Stimulated activated effector memory CD8-positive, alpha-beta T cell treated with anti-CD3 and anti-CD28 coated beads, Interleukin-12 subunit alpha, Interleukin-12 subunit beta, amount 100 ng/mL, for 72 hours (primary cell): Measurements from ENCODE around the gene VPREB3.
A peak's percentile ranks its signal among the peaks of the same experiment; 100 is the strongest.

ENCODE experiments used
- ATAC-seq: fragments of 150-1000 bp; cut with Tn5 transposase; 2 replicates; pipeline ENCODE4 v1.10.0; 2021
- DNase-seq, 2 donors: peaks; one replicate each; pipeline ENCODE4 v3.0.0; 2021 to 2022; ENCODE audit warnings: low spot score in 2 of 2
- H3K27ac Mint-ChIP-seq: one replicate; pipeline ENCODE4 v1.8.0; 2022; ENCODE audit warnings: mild to moderate bottlenecking, mixed read lengths
- H3K36me3 Mint-ChIP-seq: one replicate; pipeline ENCODE4 v1.8.0; 2022; ENCODE audit warnings: mild to moderate bottlenecking, mixed read lengths
- H3K4me1 Mint-ChIP-seq: one replicate; pipeline ENCODE4 v1.8.0; 2022; ENCODE audit warnings: mixed read lengths
- H3K4me3 Mint-ChIP-seq: one replicate; pipeline ENCODE4 v1.8.0; 2022; ENCODE audit warnings: mild to moderate bottlenecking, mixed read lengths
- H3K9me3 Mint-ChIP-seq: one replicate; pipeline ENCODE4 v1.8.0; 2022; ENCODE audit warnings: mixed read lengths

The VPREB3 gene, protein sequence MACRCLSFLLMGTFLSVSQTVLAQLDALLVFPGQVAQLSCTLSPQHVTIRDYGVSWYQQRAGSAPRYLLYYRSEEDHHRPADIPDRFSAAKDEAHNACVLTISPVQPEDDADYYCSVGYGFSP

DNA sequence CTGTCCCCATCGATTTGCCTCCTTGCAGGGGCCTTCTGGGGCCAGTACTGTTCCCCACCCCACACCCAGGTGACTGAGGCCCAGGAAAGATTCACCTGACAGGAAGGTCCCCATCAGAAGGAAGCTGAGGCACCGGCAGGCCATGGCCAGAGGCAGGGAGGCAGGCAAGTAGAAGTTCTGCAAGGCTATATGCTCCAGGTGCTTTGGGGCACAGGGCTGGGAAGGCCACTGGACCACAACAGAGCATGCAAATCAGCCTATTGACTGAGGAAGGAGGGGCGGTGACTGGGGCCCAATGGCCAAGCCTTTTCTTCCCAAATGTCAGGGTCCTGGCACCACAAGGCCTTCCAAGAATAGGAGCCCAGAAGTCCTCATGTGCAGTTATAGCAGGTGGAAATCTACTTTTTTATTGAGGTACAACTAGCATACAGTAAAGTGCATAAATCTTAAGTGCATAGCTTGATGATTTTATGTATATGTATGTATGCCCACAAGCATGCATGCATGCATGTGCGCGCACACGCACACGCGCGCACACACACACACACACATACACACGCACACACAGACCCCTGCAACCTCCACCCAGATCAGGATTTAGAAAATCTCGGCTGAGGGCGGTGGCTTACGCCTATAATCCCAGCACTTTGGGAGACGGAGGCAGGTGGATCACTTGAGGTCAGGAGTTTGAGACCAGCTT lies at the start of gene VPREB3:
TSS of gene VPREB3 (minus strand) at position 206 of the 700 bp plus-strand sequence. CDS start at position 144, 62 bp downstream.
- Mint-ChIP-seq H3K4me3 (no peak within 1 kb of the TSS), H3K4me1 (peaks cover 18% of the 10 kb centered on the region), H3K9me3 (no peaks in the 10 kb centered on the region), H3K36me3 (no peaks in the 10 kb centered on the region), H3K27ac (no peak within 1 kb of the TSS)
- no peak for DNase-seq
- no peak for ATAC-seq

DNA sequence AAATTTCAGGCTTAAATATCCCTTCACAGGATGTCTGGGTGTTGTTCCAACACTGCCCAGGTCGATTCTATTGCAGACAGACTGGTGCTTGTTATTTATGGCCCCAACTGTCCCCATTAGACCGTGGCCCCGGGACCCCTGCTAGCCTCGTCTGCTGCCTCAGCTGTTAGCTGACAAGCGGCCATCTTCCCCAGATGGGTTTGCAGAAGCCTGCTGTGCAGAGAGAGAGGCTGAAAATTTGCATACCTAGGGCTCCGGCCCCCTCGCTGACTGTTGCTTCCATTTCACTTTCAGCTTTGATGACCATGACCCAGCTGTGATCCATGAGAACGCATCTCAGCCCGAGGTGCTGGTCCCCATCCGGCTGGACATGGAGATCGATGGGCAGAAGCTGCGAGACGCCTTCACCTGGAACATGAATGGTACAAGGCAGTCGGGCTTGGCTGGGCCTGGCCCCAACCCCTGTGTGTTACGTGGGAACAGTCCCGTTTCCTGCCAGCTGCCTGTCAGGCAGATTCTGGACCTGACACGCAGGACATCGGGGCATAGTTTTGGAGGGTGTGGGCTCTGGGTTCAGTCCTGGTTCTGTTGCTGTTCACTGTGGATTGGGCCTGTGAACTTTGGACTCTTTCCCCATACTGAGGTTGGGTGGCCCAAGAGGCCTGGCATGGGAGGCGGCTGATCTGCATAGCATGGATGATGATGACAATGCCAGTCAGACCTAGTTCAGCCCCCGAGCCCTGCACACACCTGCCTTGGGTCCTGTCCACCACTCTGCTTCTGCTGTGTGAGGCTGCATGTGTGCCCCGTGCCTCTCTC lies 49.0 kb upstream of the VPREB3 start:
- ATAC-seq: no peak
- Mint-ChIP-seq H3K36me3 (peaks cover 100% of the 10 kb centered on the region), H3K27ac (peak overlapping the region; percentile 82), H3K4me1 (peaks cover 19% of the 10 kb centered on the region), H3K4me3 (no peak overlapping the region), H3K9me3 (no peaks in the 10 kb centered on the region)
- no peak for DNase-seq

DNA sequence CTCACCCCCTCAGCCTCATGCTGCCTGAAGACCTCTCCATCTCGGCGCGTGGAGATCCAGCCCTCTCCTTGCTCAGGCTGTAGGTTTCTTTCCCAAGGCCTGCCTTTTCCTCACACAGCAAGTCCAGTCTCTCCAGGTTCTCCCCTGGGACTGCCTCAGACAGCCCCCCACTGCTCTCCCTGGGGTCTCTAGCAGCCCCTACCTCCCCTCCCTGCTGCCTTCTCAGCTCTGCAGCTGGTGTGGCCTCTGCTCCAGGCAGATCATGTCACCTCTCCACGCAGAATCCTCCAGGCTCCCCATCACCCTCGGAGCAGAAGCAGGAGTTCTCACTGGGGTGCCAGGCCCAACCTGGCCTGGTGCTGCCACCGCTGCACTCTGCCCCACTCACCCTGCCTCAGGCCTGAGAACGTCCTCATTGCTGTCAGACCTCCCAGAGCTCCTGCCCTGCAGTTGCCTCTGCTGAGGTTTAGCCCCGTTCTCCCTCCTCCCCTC lies 47.7 kb upstream of the VPREB3 start:
- Mint-ChIP-seq H3K36me3 (peaks cover 100% of the 10 kb centered on the region), H3K4me1 (peaks cover 19% of the 10 kb centered on the region), H3K9me3 (no peaks in the 10 kb centered on the region), H3K27ac (peak overlapping the region; percentile 82), H3K4me3 (no peak overlapping the region)
- ATAC-seq (no peak), DNase-seq (no peak)

DNA sequence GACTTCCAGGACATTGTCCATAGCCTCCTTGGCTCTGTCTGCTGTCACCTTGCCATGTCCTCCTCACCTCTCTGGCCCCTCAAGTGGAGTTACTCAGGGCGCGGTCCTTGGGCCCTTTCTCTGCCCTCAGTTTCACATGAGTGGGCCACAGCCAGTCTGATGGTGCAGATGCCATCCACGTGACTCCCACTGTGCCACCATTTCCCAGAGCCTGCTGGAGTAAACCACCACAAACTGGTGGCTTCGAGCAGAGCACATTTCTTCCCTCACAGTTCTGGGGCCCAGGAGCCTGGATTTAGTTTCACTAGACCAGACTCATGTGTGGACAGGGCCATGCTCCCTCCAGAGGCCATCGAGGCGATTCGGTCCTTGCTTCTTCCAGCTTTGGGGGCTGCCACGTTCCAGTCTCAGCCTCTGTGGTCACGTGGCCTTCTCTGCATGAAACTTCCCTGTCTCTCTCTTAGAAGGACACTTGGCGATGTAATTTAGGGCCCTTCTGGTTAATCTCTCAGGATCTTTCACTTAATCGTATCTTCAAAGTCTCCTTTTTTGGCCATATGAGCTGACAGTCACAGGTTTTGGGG lies 47.1 kb upstream of the VPREB3 start:
- H3K27ac Mint-ChIP-seq: peak overlapping the region; percentile 82

DNA sequence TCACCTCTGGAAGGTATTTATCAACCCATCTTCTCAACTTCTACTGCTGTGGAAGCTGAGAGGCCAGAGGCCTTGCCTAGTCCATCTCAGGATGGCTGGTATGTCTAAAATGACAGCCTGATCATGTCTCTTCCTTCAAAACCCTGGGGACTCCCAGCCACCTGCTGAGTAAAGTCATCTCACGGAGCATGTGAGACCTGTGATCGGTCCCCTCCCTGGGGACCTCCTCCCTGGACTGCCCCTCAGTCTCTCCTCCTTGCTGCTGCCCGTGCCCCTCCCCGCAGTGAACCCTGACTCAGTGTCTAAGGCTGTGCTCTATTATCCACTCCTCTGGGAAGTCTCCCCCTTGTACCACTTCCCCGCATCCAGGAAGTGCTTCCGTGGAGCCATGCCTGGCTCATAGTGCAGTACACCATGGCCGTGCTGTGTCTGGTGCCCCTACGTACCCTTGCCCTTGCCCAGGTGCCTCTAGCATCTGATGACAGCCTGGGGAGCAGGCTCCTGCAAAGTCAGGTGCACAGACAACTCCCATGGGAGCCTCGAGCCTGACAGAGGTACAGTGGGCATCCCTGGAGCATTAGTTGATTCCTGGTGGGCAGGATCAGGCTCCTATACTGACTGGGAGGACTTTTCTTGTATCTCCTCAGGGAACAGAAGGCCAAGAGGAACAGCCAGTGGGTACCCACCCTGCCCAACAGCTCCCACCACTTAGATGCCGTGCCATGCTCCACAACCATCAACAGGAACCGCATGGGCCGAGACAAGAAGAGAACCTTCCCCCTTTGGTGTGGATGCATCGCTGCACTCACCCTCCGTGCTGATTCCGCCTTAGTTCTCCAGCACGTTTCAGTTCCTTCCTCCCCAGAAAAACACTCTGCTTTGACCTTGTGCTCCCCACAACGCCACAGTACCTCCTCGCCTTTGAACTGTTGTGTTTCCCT lies 46.3 kb upstream of the VPREB3 start:
- Mint-ChIP-seq H3K27ac (peak overlapping the region; percentile 71), H3K36me3 (peaks cover 100% of the 10 kb centered on the region), H3K9me3 (no peaks in the 10 kb centered on the region), H3K4me1 (peaks cover 19% of the 10 kb centered on the region), H3K4me3 (no peak overlapping the region)
- DNase-seq (no peak), ATAC-seq (peak; percentile 58)

More for the DNA sequence above, 47.1 kb upstream of the VPREB3 start:
- no peak for DNase-seq
- Mint-ChIP-seq H3K36me3 (peaks cover 100% of the 10 kb centered on the region), H3K4me3 (no peak overlapping the region), H3K4me1 (peaks cover 19% of the 10 kb centered on the region), H3K9me3 (no peaks in the 10 kb centered on the region)
- ATAC-seq: no peak

DNA sequence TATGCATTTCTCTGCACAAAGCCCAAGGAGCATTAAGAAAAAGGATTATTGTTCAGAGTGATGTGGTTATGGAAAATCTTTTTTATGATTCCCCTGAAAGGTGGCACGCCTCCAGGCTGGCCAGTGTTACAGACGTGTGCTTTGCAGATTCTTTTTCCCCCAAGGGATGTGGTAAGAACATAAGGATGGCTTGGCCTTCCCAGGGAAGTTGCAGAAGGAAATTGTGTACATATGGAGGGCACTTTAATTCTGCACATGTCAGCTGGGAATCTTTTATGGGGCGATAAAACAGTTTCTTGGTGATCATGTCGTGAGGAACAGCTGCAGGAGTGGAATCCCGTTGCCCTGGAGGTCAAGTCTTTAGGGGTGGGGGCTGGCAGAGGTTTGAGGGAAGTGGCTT lies 42.2 kb upstream of the VPREB3 start:
- DNase-seq (no peak), ATAC-seq (no peak)
- H3K36me3 Mint-ChIP-seq: peaks cover 96% of the 10 kb centered on the region
- peak overlapping the region; percentile 37 for H3K27ac Mint-ChIP-seq
- no peak overlapping the region for H3K4me3 Mint-ChIP-seq
- peaks cover 12% of the 10 kb centered on the region for H3K4me1 Mint-ChIP-seq
- no peaks in the 10 kb centered on the region for H3K9me3 Mint-ChIP-seq

DNA sequence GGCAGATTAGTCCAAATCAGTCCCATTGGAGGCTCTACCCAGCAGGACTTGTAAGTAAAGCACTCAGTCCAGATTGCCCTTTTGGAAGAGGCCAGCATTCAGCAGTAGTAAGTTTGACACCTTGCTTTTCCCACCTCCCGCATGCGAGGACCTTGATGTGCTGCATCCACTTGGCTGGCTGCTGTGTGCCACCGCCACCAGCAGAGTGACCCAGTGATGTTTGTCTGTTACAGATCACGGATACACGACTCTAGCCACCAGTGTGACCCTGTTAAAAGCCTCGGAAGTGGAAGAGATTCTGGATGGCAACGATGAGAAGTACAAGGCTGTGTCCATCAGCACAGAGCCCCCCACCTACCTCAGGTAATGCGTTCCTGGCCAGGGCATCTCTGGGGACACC lies 39.1 kb upstream of the VPREB3 start:
- peaks cover 13% of the 10 kb centered on the region for H3K4me1 Mint-ChIP-seq
- ATAC-seq (no peak), DNase-seq (no peak)
- H3K4me3 Mint-ChIP-seq: no peak overlapping the region
- peaks cover 78% of the 10 kb centered on the region for H3K36me3 Mint-ChIP-seq
- H3K27ac Mint-ChIP-seq: peak overlapping the region; percentile 68
- no peaks in the 10 kb centered on the region for H3K9me3 Mint-ChIP-seq

DNA sequence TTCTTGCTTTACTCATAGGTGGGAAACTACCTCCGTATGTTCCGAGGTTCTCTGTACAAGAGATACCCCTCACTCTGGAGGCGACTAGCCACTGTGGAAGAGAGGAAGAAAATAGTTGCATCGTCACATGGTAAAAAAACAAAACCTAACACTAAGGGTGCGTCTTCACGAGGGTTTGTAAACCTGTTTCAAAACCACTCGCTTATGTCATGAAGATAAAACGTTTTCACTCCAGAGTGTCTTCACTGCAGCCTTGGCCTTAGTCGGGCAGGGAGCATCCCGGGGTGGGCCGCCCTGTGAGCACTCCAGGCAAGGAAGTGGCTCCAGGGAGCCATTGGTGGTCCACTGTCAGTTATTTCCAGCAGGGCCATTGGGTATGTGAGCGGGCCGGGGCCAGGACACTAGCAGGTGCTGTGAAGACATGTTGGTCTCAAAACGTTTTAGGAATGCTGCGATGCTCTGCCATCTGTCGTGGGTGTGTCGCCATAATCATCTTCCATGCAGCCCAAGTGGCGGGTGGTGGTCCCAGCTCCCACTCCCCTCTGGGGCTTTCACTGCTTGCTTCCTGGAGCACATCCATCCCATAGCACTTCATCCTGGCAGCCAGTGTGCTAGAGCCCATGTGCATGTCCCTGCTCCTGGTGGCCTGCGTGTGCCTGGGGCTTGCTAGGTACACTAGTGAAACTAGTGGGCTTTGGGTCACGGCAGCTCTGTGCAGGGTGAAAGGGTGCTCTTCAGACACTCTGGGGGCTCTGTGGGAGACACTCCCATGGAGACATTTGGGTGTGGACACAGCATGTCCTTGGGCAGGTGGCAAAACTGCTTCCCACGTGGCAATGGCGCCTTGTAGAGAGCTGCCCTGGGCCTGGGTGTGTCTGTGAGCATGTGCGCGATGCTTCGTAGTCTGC lies 37.8 kb upstream of the VPREB3 start:
- H3K36me3 Mint-ChIP-seq: peaks cover 66% of the 10 kb centered on the region
- H3K27ac Mint-ChIP-seq: no peak overlapping the region
- H3K9me3 Mint-ChIP-seq: no peaks in the 10 kb centered on the region
- H3K4me3 Mint-ChIP-seq: no peak overlapping the region
- DNase-seq: no peak
- H3K4me1 Mint-ChIP-seq: peaks cover 13% of the 10 kb centered on the region
- no peak for ATAC-seq

DNA sequence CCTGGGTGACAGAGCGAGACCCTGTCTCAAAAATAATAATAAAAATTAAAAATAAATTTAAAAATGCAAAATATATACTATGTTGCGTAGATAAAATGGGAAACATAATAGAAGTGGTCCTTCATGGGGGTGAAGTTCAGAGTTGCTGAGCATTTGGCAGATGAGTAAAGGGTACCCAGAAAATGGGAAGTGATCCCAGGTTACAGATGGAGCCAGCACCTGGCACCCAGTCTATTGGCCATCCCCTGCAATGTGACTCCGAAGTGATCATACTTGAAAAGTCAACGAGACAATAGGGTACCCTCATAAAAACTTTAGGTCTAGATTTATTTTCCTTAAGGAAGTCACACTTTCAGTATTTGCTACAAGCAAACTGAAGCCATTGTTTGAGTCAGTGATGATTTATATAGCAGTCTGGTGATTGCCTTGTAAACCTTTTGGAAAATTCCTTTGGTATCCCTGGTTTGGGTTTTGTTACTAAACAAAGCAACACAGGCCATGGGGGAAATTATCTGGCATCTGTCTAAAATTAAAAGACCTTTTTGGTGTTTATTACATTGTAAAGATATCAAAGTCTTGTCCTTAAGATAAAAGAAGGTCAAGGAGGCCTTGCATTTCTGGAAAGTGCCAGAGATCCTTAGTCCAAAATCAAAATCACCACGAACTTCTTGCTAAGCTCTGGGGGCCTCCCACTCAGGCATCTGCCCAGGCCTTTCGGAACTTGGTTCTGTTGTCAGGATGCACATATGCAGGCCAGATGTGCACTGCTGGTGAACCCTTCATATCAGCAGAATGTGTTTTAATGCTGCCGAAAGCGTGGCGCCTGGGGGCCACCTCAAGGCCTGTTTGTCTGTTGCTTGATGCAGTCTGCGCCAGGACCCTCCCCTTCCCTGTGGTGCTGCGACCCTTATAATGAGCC lies 36.9 kb upstream of the VPREB3 start:
- Mint-ChIP-seq H3K4me1 (peaks cover 20% of the 10 kb centered on the region), H3K36me3 (peaks cover 63% of the 10 kb centered on the region), H3K27ac (no peak overlapping the region), H3K9me3 (no peaks in the 10 kb centered on the region), H3K4me3 (no peak overlapping the region)
- no peak for ATAC-seq
- no peak for DNase-seq

DNA sequence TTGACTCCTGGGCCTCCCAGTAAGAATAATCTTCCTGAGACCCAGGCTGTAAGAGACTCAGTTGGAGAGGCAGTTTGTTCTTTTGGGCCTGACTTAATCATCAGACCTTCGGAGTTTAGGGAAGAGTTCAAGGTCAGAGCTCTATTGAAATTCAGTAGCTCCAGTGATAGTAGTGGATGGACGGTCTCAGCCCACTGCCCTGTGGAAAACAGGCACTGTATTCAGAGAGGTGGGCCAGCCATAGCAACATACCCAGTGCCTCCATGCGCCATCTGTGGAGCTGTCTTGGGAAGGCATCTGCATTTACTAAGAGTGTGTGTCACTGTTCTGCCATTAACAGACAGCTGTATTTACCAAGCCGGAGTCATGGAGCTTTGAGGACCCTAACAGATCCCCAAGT lies 35.4 kb upstream of the VPREB3 start:
- H3K4me1 Mint-ChIP-seq: peaks cover 20% of the 10 kb centered on the region
- H3K9me3 Mint-ChIP-seq: no peaks in the 10 kb centered on the region
- no peak overlapping the region for H3K4me3 Mint-ChIP-seq
- DNase-seq (no peak), ATAC-seq (no peak)
- H3K36me3 Mint-ChIP-seq: peaks cover 49% of the 10 kb centered on the region
- H3K27ac Mint-ChIP-seq: peak overlapping the region; percentile 43

DNA sequence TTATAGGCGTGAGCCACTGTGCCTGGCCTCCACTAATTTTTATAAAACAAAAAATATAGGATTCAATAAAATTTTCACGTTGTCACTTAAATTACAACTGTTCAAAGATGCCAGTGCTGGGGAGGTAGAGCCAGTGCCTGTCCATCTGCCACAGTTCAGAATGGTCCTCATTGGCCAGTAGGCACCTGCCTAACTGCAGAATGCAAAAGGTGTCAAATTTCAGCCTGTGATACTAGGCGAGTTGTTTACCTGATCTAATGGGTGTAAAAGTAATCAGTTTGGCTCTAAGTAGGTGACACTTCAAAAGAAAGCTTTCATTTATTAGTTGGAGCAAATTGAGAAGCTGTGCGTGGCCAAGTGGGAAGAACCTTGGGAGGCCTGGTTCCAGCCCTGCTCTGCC lies 34.9 kb upstream of the VPREB3 start:
- ATAC-seq: no peak
- peaks cover 20% of the 10 kb centered on the region for H3K4me1 Mint-ChIP-seq

DNA sequence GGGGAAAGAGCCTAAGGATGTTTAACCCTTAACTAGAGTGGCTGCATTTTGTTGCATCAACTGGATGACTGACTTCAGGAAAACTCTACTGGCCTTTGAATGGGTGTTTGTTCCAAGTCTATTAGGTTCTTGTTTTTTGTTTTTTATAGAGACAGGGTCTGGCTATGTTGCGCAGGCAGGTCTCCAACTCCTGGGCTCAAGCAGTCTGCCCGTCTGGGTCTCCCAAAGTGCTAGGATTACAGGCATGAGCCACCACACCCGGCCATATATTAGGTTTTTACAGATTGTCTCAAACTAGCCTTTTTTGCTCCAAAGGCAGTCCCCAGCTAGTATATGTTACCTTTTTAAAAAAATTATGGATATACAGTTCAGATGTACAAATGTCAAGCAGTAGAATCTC lies 33.7 kb upstream of the VPREB3 start:
- H3K9me3 Mint-ChIP-seq: no peaks in the 10 kb centered on the region
- peak overlapping the region; percentile 92 for H3K27ac Mint-ChIP-seq
- peak overlapping the region; percentile 75 for H3K4me3 Mint-ChIP-seq
- H3K4me1 Mint-ChIP-seq: peaks cover 20% of the 10 kb centered on the region
- H3K36me3 Mint-ChIP-seq: peaks cover 32% of the 10 kb centered on the region
- ATAC-seq: no peak
- no peak for DNase-seq

More for the DNA sequence above, 34.9 kb upstream of the VPREB3 start:
- DNase-seq: no peak
- no peak overlapping the region for H3K27ac Mint-ChIP-seq
- peaks cover 44% of the 10 kb centered on the region for H3K36me3 Mint-ChIP-seq
- no peaks in the 10 kb centered on the region for H3K9me3 Mint-ChIP-seq
- peak overlapping the region; percentile 75 for H3K4me3 Mint-ChIP-seq

DNA sequence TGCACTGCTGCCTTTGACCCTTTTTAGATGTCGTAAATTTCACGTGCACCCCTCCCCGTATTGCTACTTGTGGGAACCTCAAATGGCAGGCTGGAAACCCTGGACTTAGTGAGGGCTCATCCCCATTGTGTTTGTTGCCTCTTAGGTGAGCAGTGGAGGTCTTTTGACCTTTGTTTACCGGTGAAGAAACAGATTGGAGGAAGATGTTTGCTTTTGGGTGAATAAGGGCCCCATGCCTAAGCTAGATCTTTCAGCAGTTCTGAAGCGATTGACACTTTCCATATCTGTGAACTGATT lies 33.3 kb upstream of the VPREB3 start:
- peak overlapping the region; percentile 92 for H3K27ac Mint-ChIP-seq
- peaks cover 28% of the 10 kb centered on the region for H3K36me3 Mint-ChIP-seq
- ATAC-seq (peak; percentile 38), DNase-seq (no peak)
- peaks cover 19% of the 10 kb centered on the region for H3K4me1 Mint-ChIP-seq
- no peaks in the 10 kb centered on the region for H3K9me3 Mint-ChIP-seq
- H3K4me3 Mint-ChIP-seq: peak overlapping the region; percentile 75
